ENCODE results near the gene ZMYND8.

DNA sequence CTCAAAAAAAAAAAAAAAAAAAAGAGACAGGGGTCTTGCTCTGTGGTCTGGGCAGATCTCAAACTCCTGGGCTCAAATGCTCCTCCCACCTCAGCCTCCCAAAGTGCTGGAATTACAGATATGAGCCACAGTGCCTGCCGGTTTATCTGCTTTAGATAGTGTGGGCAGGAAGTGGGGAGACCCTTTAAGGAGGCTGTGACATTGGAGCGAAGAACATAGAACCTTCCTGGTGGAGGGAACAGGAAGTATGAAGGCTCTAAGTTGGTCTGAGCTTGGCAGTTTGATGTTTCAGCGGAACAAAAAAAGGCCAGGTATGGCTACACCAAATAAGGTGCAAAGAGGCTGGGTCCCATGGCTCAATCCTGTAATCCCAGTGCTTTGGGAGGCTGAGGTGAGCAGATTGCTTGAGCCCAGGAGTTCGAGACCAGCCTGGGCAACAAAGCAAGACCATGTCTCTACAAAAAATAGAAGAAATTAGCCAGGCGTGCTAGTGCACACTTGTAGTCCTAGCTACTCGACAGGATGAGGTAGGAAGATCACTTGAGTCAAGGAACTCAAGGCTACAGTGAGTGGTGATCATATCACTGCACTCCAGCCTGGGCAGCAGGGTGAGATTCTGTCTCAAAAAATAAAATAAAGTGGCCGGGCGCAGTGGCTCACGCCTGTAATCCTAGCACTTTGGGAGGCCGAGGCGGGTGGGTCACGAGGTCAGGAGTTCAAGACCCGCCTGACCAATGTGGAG is 8.7 kb upstream of the ZMYND8 start:
- no peak for TF ChIP-seq CTBP1 (IDR thresholded peaks at IDR 0.05; ENCODE audit: borderline replicate concordance)
- no peak for TF ChIP-seq FOXM1 (IDR thresholded peaks at IDR 0.05; ENCODE audit: borderline replicate concordance)
- TF ChIP-seq SUZ12 (IDR thresholded peaks at IDR 0.05): no peak
- no peak for TF ChIP-seq BHLHE40 (IDR thresholded peaks at IDR 0.05; ENCODE audit: borderline replicate concordance)
- no peak for TF ChIP-seq TARDBP (IDR thresholded peaks at IDR 0.05)
- TF ChIP-seq, protein P1, sequence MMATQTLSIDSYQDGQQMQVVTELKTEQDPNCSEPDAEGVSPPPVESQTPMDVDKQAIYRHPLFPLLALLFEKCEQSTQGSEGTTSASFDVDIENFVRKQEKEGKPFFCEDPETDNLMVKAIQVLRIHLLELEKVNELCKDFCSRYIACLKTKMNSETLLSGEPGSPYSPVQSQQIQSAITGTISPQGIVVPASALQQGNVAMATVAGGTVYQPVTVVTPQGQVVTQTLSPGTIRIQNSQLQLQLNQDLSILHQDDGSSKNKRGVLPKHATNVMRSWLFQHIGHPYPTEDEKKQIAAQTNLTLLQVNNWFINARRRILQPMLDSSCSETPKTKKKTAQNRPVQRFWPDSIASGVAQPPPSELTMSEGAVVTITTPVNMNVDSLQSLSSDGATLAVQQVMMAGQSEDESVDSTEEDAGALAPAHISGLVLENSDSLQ (IDR thresholded peaks at IDR 0.05): no peak
- no peak for TF ChIP-seq SP1 (IDR thresholded peaks at IDR 0.05)
- no peak for TF ChIP-seq FOXK2 (IDR thresholded peaks at IDR 0.05)
- no peak for TF ChIP-seq NFRKB (IDR thresholded peaks at IDR 0.05)
- no peak for TF ChIP-seq ELF4 (IDR thresholded peaks at IDR 0.05)
- no peak for TF ChIP-seq ZNF384 (IDR thresholded peaks at IDR 0.05)
- no peak for TF ChIP-seq ARNT (IDR thresholded peaks at IDR 0.05)
